Astrocyte of the cerebellum (primary cell): ENCODE results near the gene KIF16B.

Experiments
- DNase-seq: peaks from one replicate; pipeline ENCODE4 v3.0.0-alpha.2; 2011; ENCODE audit warnings: low read depth
- H3K4me3 ChIP-seq: 2 replicates; pipeline ENCODE4 v1.5.1; 2011; ENCODE audit warnings: mild to moderate bottlenecking, low read depth, low read length, moderate library complexity
- CTCF ChIP-seq: IDR thresholded peaks from 2 replicates; pipeline ENCODE4 v1.5.1; 2012; ENCODE audit warnings: low read length, low read depth, moderate library complexity, mild to moderate bottlenecking; ENCODE audit errors: missing control alignments
- in situ Hi-C: cut with HindIII; loops from 2 replicates; pipeline ENCODE4 v1.10.0; 2017; ENCODE audit warnings: low sequenced_read_pairs

KIF16B gene

GRCh38 chr20:16432466-16433292, 140.6 kb downstream of the KIF16B start:
- H3K4me3 ChIP-seq, result no peak overlapping the region
- in situ Hi-C loops, result no loop called here
- no peak for TF ChIP-seq CTCF
- no peak for DNase-seq

DNA sequence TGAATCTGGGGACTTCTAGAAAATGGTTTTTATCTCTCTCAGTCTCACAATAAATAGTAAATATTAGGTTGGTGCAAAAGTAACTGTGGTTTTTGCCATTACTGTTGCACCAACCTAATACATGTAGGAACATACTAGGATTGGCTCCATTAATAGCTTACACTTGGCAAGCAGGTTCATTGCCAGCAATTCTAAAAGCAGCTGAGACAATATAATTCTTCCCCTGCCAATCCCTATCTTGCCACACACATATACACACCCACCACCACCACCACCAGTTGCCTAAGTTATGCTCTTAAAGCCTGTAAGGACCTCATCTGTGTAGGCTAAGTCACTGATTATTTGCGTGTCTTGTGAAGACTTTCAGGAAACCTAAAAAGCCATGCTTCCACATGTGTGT, 145.1 kb downstream of the KIF16B start:
- H3K4me3 ChIP-seq, result no peak overlapping the region
- DNase-seq, result no peak
- in situ Hi-C loops, result no loop called here
- TF ChIP-seq CTCF, result no peak

DNA sequence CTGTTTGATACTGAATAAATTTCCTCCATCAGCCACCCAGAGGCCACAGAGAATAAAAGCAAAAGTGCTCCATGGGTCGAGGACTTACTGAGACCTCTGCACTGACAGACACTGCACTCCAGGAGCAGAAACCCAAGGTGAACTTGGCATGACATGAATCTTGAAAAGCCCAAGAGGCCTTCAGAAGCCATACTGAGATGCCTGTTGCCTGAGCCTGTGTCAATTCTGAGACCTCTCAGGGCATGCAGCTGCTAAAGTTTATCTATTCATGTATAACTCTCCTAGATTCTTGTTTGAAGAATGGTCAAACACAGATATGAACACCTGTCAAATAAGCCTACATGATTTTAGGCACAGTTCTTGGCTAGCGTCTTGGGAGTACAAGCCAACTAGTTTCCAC, 145.7 kb downstream of the KIF16B start:
- no peak for DNase-seq
- no peak overlapping the region for H3K4me3 ChIP-seq
- in situ Hi-C loops, result no loop called here
- TF ChIP-seq CTCF, result no peak

GRCh38 chr20:16424780-16425179, 148.5 kb downstream of the KIF16B start:
- H3K4me3 ChIP-seq, result no peak overlapping the region
- DNase-seq, result no peak
- TF ChIP-seq CTCF, result no peak
- in situ Hi-C loops, result no loop called here

DNA sequence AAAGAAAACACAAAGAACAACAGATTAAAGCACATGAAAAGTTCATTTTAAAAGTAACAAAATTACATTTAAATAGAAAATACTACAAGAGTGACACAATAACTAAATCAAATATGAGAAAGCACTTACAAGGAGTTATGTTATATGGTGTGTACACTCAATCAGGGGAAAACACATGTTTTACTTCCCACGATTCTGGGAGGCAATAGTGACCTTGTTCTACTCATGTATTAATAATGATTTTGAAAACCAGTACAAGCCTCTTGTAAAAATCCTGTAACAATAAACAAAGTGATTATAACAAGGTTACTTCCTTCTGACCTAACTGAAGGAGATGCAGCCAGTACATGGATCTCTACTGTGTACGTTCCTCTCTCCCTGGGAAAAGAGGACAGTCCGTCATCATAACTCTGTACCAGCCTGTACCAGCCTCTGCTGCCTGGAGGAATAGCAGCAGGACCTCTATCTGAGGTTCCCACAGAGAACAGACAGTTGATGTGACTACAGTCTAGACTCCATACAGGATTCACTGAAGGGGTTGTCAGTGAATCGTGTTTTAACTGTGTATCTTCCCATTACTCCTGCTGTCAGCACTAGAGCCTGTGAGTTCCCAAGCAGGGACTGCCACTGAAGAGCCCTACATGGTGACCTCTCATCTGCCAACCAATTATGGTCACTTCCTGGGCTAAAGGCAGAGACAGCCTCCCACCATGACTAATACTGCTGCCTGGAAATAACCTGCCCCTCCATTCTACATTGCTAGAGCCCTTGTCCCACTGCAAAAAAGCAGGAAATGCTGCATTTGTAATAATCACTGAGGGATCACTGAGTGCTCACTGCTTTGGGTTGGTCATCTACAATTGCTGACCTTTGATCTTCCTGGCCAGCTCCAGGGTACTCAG, 149.7 kb downstream of the KIF16B start:
- no peak for TF ChIP-seq CTCF
- no peak for DNase-seq
- in situ Hi-C loops, result no loop called here

DNA sequence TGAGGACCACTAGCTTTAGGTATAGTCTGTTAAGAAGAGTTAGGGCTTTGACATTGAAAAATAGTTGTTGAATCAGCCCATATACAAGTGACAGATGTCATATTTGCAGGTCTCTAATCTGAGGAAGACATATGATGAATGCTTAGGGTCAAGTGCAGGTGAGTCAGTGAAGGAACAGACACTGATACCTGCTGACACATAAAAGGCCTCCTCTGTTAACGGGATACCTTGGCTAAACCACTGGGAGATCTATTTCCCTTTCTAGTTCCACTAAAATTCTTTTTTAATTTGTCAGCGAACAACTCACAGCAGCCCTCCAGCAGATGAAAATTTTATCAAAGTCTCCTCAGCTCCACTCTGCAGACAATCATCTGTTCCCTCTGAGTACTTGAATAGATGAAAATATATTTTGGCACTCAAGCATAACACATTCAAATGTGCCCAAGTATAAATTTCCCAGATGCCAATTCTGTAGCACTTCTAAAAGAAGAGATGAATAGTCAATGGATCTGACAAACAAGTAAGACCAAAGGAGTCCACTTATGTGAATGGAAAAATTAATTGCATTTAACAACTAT, 154.0 kb downstream of the KIF16B start:
- TF ChIP-seq CTCF, result no peak
- DNase-seq, result no peak
- H3K4me3 ChIP-seq, result no peak overlapping the region
- in situ Hi-C loops, result no loop called here

More for the DNA sequence above, 149.7 kb downstream of the KIF16B start:
- H3K4me3 ChIP-seq, result no peak overlapping the region
